A172 (cell line): ENCODE results near the gene CRYZL1. TPM values are rescaled to one million over a fixed set of nuclear protein-coding genes. Genes with fewer than 3 reads are reported as not detected.
"Not testable (repeated sequence)": the region's sequence is repeated elsewhere in the genome, so short reads cannot be mapped to it uniquely, and the experiment has no call there.

Experiments
- DNase-seq: peaks from one replicate; pipeline ENCODE4 v3.0.0-alpha.2; 2015; ENCODE audit warnings: low spot score
- total RNA-seq: library from RNA; depleted of rRNA; stranded (reverse); fragments of >200 nt; shearing (Covaris generic); gene quantifications from 2 replicates; pipeline ENCODE4 v1.2.3, GENCODE V29; 2014

CRYZL1 gene
- total RNA-seq, 1 experiment from 2014 or later = 40.6 TPM

GRCh38 chr21:33626151-33626550, 15.4 kb downstream of the CRYZL1 start:
- DNase-seq = not testable (repeated sequence)

- no peak for DNase-seq
These were observed 19.3 kb downstream of the CRYZL1 start for GRCh38 chr21:33622253-33622652.

GRCh38 chr21:33619726-33620125, 21.8 kb downstream of the CRYZL1 start:
- DNase-seq = no peak

GRCh38 chr21:33618407-33618806, 23.1 kb downstream of the CRYZL1 start:
- no peak for DNase-seq

GRCh38 chr21:33617565-33617964, 24.0 kb downstream of the CRYZL1 start:
- DNase-seq = not testable (repeated sequence)

GRCh38 chr21:33611006-33611744, 30.4 kb downstream of the CRYZL1 start:
- DNase-seq = no peak

GRCh38 chr21:33608559-33608958, 33.0 kb downstream of the CRYZL1 start:
- DNase-seq = no peak

GRCh38 chr21:33598051-33598450, 43.5 kb downstream of the CRYZL1 start:
- DNase-seq = no peak

- peak; percentile 83 for DNase-seq
These were observed 52.8 kb downstream of the CRYZL1 start, which contains the start of gene DONSON for GRCh38 chr21:33588485-33589335. TSS of gene DONSON (minus strand) at chr21:33588684. CDS start at chr21:33588641, 43 bp downstream.

- peak; percentile 51 for DNase-seq
These were observed 53.6 kb downstream of the CRYZL1 start for GRCh38 chr21:33587792-33588484.

GRCh38 chr21:33586927-33587326, 54.6 kb downstream of the CRYZL1 start:
- DNase-seq = peak; percentile 17

- no peak for DNase-seq
These were observed 57.1 kb downstream of the CRYZL1 start for GRCh38 chr21:33584455-33584854.

- DNase-seq = peak; percentile 14
These were observed 62.5 kb downstream of the CRYZL1 start for GRCh38 chr21:33578959-33579542.

- DNase-seq = no peak
These were observed 63.3 kb downstream of the CRYZL1 start for GRCh38 chr21:33578214-33578613.

- not testable (repeated sequence) for DNase-seq
These were observed 64.8 kb downstream of the CRYZL1 start for GRCh38 chr21:33576741-33577141.

- DNase-seq = no peak
These were observed 69.2 kb downstream of the CRYZL1 start for GRCh38 chr21:33572350-33572749.

GRCh38 chr21:33569991-33570390, 71.5 kb downstream of the CRYZL1 start:
- DNase-seq = no peak

- no peak for DNase-seq
These were observed 73.1 kb downstream of the CRYZL1 start for GRCh38 chr21:33568448-33568847.

- no peak for DNase-seq
These were observed 73.6 kb downstream of the CRYZL1 start for GRCh38 chr21:33567914-33568313.

- no peak for DNase-seq
These were observed 75.0 kb downstream of the CRYZL1 start for GRCh38 chr21:33566514-33566913.

GRCh38 chr21:33562389-33562788, 79.2 kb downstream of the CRYZL1 start:
- DNase-seq = no peak

GRCh38 chr21:33561373-33561772, 80.2 kb downstream of the CRYZL1 start:
- no peak for DNase-seq
